OCI-LY3 (cell line): ENCODE data around the gene IL22RA1.

Experiments used
- H2AFZ ChIP-seq: fragments of 200-600, 300-600 bp; shearing (Covaris generic); 2 replicates; pipeline ENCODE4 v1.6.0; 2014; ENCODE audit warnings: antibody characterized with exemption, low read depth, low read length
- H3K27ac ChIP-seq: fragments of 200-600, 300-600 bp; sonication (generic); 2 replicates; pipeline ENCODE4 v1.5.1; 2014; ENCODE audit warnings: mild to moderate bottlenecking, low read length, moderate library complexity, mixed read lengths
- H3K27me3 ChIP-seq: fragments of 200-600, 300-600 bp; sonication (generic); 2 replicates; pipeline ENCODE4 v1.6.1; 2014; ENCODE audit warnings: low read depth, low read length, mixed read lengths
- H3K36me3 ChIP-seq: fragments of 200-600, 300-600 bp; sonication (generic); replicated peaks from 2 replicates; pipeline ENCODE3; 2014; ENCODE audit warnings: low read depth, low read length, mixed read lengths
- H3K4me1 ChIP-seq: fragments of 300-600, 200-600 bp; sonication (generic); 2 replicates; pipeline ENCODE4 v1.6.1; 2014; ENCODE audit warnings: low read length, mixed read lengths
- H3K4me2 ChIP-seq: fragments of 200-600, 300-600 bp; sonication (generic); 2 replicates; pipeline ENCODE4 v1.6.1; 2014; ENCODE audit warnings: low read length, mixed read lengths
- H3K4me3 ChIP-seq: fragments of 300-600, 200-600 bp; sonication (generic); 2 replicates; pipeline ENCODE4 v1.5.1; 2014; ENCODE audit warnings: antibody characterized with exemption, mild to moderate bottlenecking, low read length, moderate library complexity
- H3K79me2 ChIP-seq: fragments of 300-600, 200-600 bp; shearing (Covaris generic); 2 replicates; pipeline ENCODE4 v1.6.1; 2014; ENCODE audit warnings: mild to moderate bottlenecking, low read length, mixed read lengths
- H3K9ac ChIP-seq: fragments of 300-600, 200-600 bp; shearing (Covaris generic); 2 replicates; pipeline ENCODE4 v1.6.0; 2014; ENCODE audit warnings: mild to moderate bottlenecking, low read length, moderate library complexity
- H3K9me3 ChIP-seq: fragments of 200-600, 300-600 bp; shearing (Covaris generic); 2 replicates; pipeline ENCODE4 v1.6.1; 2014; ENCODE audit warnings: low read length, mixed read lengths; ENCODE audit not compliant: insufficient read depth
- H4K20me1 ChIP-seq: fragments of 200-600, 300-600 bp; sonication (generic); 2 replicates; pipeline ENCODE4 v1.6.1; 2016; ENCODE audit warnings: low read length, mixed read lengths; ENCODE audit not compliant: insufficient read depth
- CTCF ChIP-seq: fragments of 200-600, 300-600 bp; sonication (generic); IDR thresholded peaks from 2 replicates; pipeline ENCODE4 v1.5.1; 2014; ENCODE audit warnings: antibody characterized with exemption, low read length, low read depth
- EZH2phosphoT487 ChIP-seq: fragments of 200-600 bp; shearing (Covaris generic); IDR thresholded peaks from 2 replicates; pipeline ENCODE4 v1.6.1; 2018; ENCODE audit warnings: antibody characterized with exemption, mixed run types, low read depth

Gene IL22RA1

GRCh38 chr1:24189528-24189927, 46.6 kb upstream of the IL22RA1 start:
- Histone ChIP-seq H3K79me2 (peaks cover 32% of the 10 kb centered on the region), H3K9me3 (no peaks in the 10 kb centered on the region), H3K36me3 (peaks cover 19% of the 10 kb centered on the region), H3K4me1 (peaks cover 82% of the 10 kb centered on the region), H3K4me2 (peak overlapping the region; percentile 90), H3K27ac (peak overlapping the region; percentile 100), H2AFZ (no peak overlapping the region), H3K4me3 (peak overlapping the region; percentile 66), H4K20me1 (peaks cover 11% of the 10 kb centered on the region), H3K9ac (peak overlapping the region; percentile 92), H3K27me3 (no peaks in the 10 kb centered on the region)
- TF ChIP-seq CTCF, result no peak
- no peak for TF ChIP-seq EZH2phosphoT487

DNA sequence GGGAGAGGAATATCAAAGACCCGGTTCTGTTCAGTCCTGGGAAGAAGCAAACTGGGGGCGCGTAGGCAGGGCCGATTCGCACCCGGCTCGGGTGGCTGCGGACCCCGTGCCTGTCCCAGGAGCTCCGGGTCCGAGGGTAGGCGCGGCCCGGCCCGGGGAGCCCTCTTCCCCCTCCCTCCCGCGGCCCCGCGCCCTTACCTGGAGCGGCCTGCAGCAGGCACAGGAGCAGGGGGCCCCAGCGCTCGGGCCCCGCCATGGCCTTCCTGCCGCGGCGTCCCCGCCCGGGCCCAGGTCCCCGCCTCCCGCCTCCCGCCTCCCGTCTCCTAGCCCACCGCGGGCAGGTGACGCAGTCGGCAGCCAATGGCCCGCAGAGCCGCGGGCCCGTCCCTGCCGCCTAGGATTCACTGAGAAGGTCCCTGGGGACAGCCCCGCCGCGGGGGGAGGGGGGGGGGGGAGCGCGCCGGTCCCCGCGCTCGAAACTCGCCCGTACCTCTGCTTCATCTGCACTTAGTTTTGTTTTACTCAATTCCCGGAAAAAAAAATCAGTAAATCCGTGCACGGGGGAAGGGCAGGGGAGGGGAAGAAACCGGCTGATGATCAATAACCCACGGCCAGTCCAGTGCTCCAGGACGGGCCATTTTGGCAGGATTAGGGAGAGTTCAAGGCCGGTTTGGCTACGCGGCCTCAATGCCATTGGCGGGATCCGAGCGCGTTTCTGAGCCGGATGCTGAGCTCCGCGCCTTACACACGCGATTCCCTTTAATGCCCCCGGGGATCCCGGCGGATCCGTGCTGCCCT, 44.3 kb upstream of the IL22RA1 start, which contains the start of gene IFNLR1:
IFNLR1 (minus strand) TSS at position 297 of the 798 bp plus-strand sequence; CDS start at position 256, 41 bp downstream.
- Histone ChIP-seq H2AFZ (no peak within 1 kb of the TSS), H3K4me1 (peaks cover 73% of the 10 kb centered on the region), H4K20me1 (peaks cover 29% of the 10 kb centered on the region), H3K9ac (peak within 1 kb of the TSS; percentile 99), H3K9me3 (no peaks in the 10 kb centered on the region), H3K27ac (peak within 1 kb of the TSS; percentile 100), H3K27me3 (no peaks in the 10 kb centered on the region), H3K79me2 (peaks cover 55% of the 10 kb centered on the region), H3K4me3 (peak within 1 kb of the TSS; percentile 98), H3K4me2 (peak within 1 kb of the TSS; percentile 90), H3K36me3 (peaks cover 28% of the 10 kb centered on the region)
- no peak for TF ChIP-seq EZH2phosphoT487

DNA sequence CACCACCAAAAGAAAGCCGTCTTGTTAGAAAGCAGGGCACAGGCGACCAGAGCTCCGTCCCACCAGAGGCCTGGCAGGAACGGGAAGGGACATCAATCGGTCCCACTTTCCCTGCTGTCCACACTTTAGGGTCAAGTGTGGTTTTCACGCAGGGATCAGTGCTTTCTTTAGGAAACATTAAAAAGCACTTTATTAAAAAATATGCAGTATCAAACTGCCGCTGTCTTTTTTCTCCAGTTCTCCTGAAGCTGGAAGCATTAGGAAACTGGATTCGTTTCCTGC, 43.7 kb upstream of the IL22RA1 start:
- peaks cover 60% of the 10 kb centered on the region for H3K79me2 ChIP-seq
- peaks cover 68% of the 10 kb centered on the region for H3K4me1 ChIP-seq
- H3K4me2 ChIP-seq, result peak overlapping the region; percentile 82
- H2AFZ ChIP-seq, result no peak overlapping the region
- no peaks in the 10 kb centered on the region for H3K9me3 ChIP-seq
- H4K20me1 ChIP-seq, result peaks cover 33% of the 10 kb centered on the region
- H3K36me3 ChIP-seq, result peaks cover 30% of the 10 kb centered on the region
- no peaks in the 10 kb centered on the region for H3K27me3 ChIP-seq
- peak overlapping the region; percentile 98 for H3K4me3 ChIP-seq
- H3K27ac ChIP-seq, result peak overlapping the region; percentile 100
- H3K9ac ChIP-seq, result peak overlapping the region; percentile 99
- no peak for TF ChIP-seq CTCF
- no peak for TF ChIP-seq EZH2phosphoT487

- peaks cover 63% of the 10 kb centered on the region for H3K4me1 ChIP-seq
- peak overlapping the region; percentile 99 for H3K9ac ChIP-seq
- H2AFZ ChIP-seq, result no peak overlapping the region
Observed at GRCh38 chr1:24186031-24186710, 43.2 kb upstream of the IL22RA1 start.

More at GRCh38 chr1:24186031-24186710, 43.2 kb upstream of the IL22RA1 start:
- Histone ChIP-seq H3K9me3 (no peaks in the 10 kb centered on the region), H3K27ac (peak overlapping the region; percentile 100), H3K4me3 (peak overlapping the region; percentile 98), H3K27me3 (no peaks in the 10 kb centered on the region), H4K20me1 (peaks cover 37% of the 10 kb centered on the region), H3K36me3 (peaks cover 32% of the 10 kb centered on the region), H3K4me2 (peak overlapping the region; percentile 82), H3K79me2 (peaks cover 65% of the 10 kb centered on the region)
- TF ChIP-seq EZH2phosphoT487 (no peak), CTCF (no peak)
